HCT116 (cell line): Measurements from ENCODE around the gene MACF1.

Source experiments
- CTCF ChIP-seq, 3 experiments: fragments of 200-600 bp in 1 of 3; sonication (generic) in 1 of 3; IDR thresholded peaks in 2 of 3; conservative IDR thresholded peaks in 1 of 3; 2 replicates each; pipeline ENCODE4 v1.5.1; 2012 to 2017; ENCODE audit warnings: low read depth in 2 of 3, low read length in 2 of 3, antibody characterized with exemption in 1 of 3, borderline replicate concordance in 1 of 3, control low read depth in 1 of 3, mild to moderate bottlenecking in 1 of 3, mixed read lengths in 1 of 3, mixed run types in 1 of 3, moderate library complexity in 1 of 3; ENCODE audit not compliant: insufficient read depth in 1 of 3
- EZH2phosphoT487 ChIP-seq: fragments of 200-600 bp; IDR thresholded peaks from 2 replicates; pipeline ENCODE4 v1.6.1; 2018; ENCODE audit warnings: antibody characterized with exemption, borderline replicate concordance
- FOSL1 ChIP-seq: IDR thresholded peaks from 2 replicates; pipeline ENCODE4 v1.6.1; 2012; ENCODE audit warnings: low read depth
- POLR2A ChIP-seq: IDR thresholded peaks from 2 replicates; pipeline ENCODE4 v1.7.0; 2011; ENCODE audit warnings: borderline replicate concordance; ENCODE audit not compliant: insufficient read depth, insufficient read length; ENCODE audit errors: extremely low read depth
- POLR2AphosphoS5 ChIP-seq: IDR thresholded peaks from 2 replicates; pipeline ENCODE4 v1.6.1; 2011; ENCODE audit warnings: mild to moderate bottlenecking, low read depth, low read length, moderate library complexity
- RAD21 ChIP-seq: IDR thresholded peaks from 2 replicates; pipeline ENCODE4 v1.6.1; 2012; ENCODE audit warnings: low read depth, mild to moderate bottlenecking
- SIN3A ChIP-seq: IDR thresholded peaks from 2 replicates; pipeline ENCODE4 v1.6.1; 2012; ENCODE audit warnings: low read depth
- SP1 ChIP-seq: IDR thresholded peaks from 2 replicates; pipeline ENCODE4 v1.6.1; 2012; ENCODE audit warnings: low read depth
- YY1 ChIP-seq: IDR thresholded peaks from 2 replicates; pipeline ENCODE4 v1.6.1; 2011; ENCODE audit warnings: low read length, low read depth, moderate library complexity, mild to moderate bottlenecking; ENCODE audit not compliant: insufficient replicate concordance; ENCODE audit errors: extremely low read depth
- TF ChIP-seq, protein P1 (sequence below): IDR thresholded peaks from 2 replicates; pipeline ENCODE4 v1.6.1; 2012
- TF ChIP-seq, protein P2 (sequence below): IDR thresholded peaks from 2 replicates; pipeline ENCODE4 v1.6.1; 2012; ENCODE audit warnings: low read depth

DNA sequence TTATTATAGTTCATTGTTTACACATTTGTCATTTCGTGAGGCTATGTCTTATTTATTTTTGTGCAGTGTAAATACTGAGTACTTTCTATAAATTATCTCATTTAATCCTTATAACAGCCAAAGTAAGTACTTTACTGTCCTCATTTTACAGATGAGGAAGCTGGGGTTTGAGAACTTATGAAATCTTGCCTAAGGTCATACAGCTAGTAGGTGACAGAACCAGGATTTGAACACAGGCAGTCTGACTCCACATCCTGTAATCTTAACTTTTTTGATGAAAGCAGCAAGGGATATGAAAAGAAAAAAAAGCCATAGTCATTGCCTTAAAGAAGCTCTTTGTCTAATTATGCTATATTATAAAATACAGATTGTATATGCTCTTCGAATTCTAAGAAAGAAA, 179.8 kb downstream of the MACF1 start:
- TF ChIP-seq POLR2A (no peak), RAD21 (no peak), POLR2AphosphoS5 (no peak), FOSL1 (no peak), SIN3A (no peak), SP1 (no peak), CTCF (IDR thresholded peaks at IDR 0.05 in 2 of 3, conservative IDR thresholded peaks at IDR 0.05 in 1 of 3; ENCODE audit: borderline replicate concordance in 1 of 3, insufficient read depth in 1 of 3, low read depth in 2 of 3, low read length in 2 of 3) (no peak), EZH2phosphoT487 (no peak), YY1 (no peak)
- TF ChIP-seq, protein P1, sequence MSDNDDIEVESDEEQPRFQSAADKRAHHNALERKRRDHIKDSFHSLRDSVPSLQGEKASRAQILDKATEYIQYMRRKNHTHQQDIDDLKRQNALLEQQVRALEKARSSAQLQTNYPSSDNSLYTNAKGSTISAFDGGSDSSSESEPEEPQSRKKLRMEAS, result no peak
- TF ChIP-seq, protein P2, sequence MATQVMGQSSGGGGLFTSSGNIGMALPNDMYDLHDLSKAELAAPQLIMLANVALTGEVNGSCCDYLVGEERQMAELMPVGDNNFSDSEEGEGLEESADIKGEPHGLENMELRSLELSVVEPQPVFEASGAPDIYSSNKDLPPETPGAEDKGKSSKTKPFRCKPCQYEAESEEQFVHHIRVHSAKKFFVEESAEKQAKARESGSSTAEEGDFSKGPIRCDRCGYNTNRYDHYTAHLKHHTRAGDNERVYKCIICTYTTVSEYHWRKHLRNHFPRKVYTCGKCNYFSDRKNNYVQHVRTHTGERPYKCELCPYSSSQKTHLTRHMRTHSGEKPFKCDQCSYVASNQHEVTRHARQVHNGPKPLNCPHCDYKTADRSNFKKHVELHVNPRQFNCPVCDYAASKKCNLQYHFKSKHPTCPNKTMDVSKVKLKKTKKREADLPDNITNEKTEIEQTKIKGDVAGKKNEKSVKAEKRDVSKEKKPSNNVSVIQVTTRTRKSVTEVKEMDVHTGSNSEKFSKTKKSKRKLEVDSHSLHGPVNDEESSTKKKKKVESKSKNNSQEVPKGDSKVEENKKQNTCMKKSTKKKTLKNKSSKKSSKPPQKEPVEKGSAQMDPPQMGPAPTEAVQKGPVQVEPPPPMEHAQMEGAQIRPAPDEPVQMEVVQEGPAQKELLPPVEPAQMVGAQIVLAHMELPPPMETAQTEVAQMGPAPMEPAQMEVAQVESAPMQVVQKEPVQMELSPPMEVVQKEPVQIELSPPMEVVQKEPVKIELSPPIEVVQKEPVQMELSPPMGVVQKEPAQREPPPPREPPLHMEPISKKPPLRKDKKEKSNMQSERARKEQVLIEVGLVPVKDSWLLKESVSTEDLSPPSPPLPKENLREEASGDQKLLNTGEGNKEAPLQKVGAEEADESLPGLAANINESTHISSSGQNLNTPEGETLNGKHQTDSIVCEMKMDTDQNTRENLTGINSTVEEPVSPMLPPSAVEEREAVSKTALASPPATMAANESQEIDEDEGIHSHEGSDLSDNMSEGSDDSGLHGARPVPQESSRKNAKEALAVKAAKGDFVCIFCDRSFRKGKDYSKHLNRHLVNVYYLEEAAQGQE, result no peak
